SK-N-SH (cell line): ENCODE data around the gene MUC13. TPM values are rescaled to one million over a fixed set of nuclear protein-coding genes. Genes with fewer than 3 reads are reported as not detected.
A peak's percentile ranks its signal among the peaks of the same experiment; 100 is the strongest.

Experiments
- CTCF ChIA-PET: fragments of 300-600, 350-600 bp; formaldehyde crosslinking; extraction: SDS; loops from one replicate; lab custom pipeline; 2021; lab: Yijun Ruan, JAX
- POLR2A ChIA-PET: fragments of 350-600 bp; sonication (Branson Sonifier 250); formaldehyde crosslinking; extraction: SDS; loops from one replicate; lab custom pipeline; 2020; ENCODE audit warnings: antibody characterized with exemption, inconsistent platforms; lab: Yijun Ruan, JAX
- DNase-seq: peaks from one replicate; pipeline ENCODE4 v3.0.0; 2012
- H2AFZ ChIP-seq: fragments of 200-600 bp; sonication (generic); 2 replicates; pipeline ENCODE4 v1.8.1; 2016; ENCODE audit warnings: antibody characterized with exemption, mild to moderate bottlenecking, low read depth
- H3F3A ChIP-seq: fragments of 200-600 bp; sonication (generic); replicated peaks from 2 replicates; pipeline ENCODE3; 2016; ENCODE audit warnings: antibody characterized with exemption, mild to moderate bottlenecking; ENCODE audit not compliant: insufficient read depth
- H3K27ac ChIP-seq, 2 experiments: fragments of 200-500 bp in 1 of 2; fragments of 200-600 bp in 1 of 2; sonication (Bioruptor generic) in 1 of 2; sonication (generic), shearing (Covaris generic) in 1 of 2; 2 replicates each; pipeline versions ENCODE4 v1.5.1 to v1.6.1; 2014 to 2016; ENCODE audit warnings: low read depth in 2 of 2, inconsistent platforms in 1 of 2, low read length in 1 of 2, mild to moderate bottlenecking in 1 of 2, mixed read lengths in 1 of 2
- H3K27me3 ChIP-seq: fragments of 200-600 bp; sonication (generic), shearing (Covaris generic); 2 replicates; pipeline ENCODE4 v1.6.1; 2016; ENCODE audit warnings: mixed run types; ENCODE audit not compliant: insufficient read depth
- H3K36me3 ChIP-seq, 2 experiments: fragments of 200-500 bp in 1 of 2; fragments of 200-600 bp in 1 of 2; sonication (Bioruptor generic) in 1 of 2; sonication (generic) in 1 of 2; replicated peaks in 1 of 2; 2 replicates each; pipeline versions ENCODE3 to v1.5.1; 2014 to 2016; ENCODE audit warnings: low read length in 1 of 2, mild to moderate bottlenecking in 1 of 2; ENCODE audit not compliant: insufficient read depth in 2 of 2, control insufficient read depth in 1 of 2
- H3K4me1 ChIP-seq, 2 experiments: fragments of 200-500 bp in 1 of 2; fragments of 200-600 bp in 1 of 2; sonication (Bioruptor generic) in 1 of 2; sonication (generic), shearing (Covaris generic) in 1 of 2; 2 replicates each; pipeline versions ENCODE4 v1.5.1 to v1.6.1; 2014 to 2016; ENCODE audit warnings: low read depth in 1 of 2, low read length in 1 of 2, mixed run types in 1 of 2; ENCODE audit not compliant: insufficient read depth in 2 of 2, control insufficient read depth in 1 of 2
- H3K4me2 ChIP-seq: fragments of 200-600 bp; sonication (generic), shearing (Covaris generic); 2 replicates; pipeline ENCODE4 v1.6.1; 2017; ENCODE audit warnings: mixed run types
- H3K4me3 ChIP-seq, 2 experiments: fragments of 200-500 bp in 1 of 2; fragments of 200-600 bp in 1 of 2; sonication (Bioruptor generic) in 1 of 2; sonication (generic), shearing (Covaris generic) in 1 of 2; 2 replicates each; pipeline versions ENCODE4 v1.5.1 to v1.8.1; 2014 to 2016; ENCODE audit warnings: low read depth in 2 of 2, inconsistent platforms in 1 of 2, low read length in 1 of 2, mild to moderate bottlenecking in 1 of 2, mixed read lengths in 1 of 2, moderate library complexity in 1 of 2
- H3K79me2 ChIP-seq: fragments of 200-600 bp; sonication (generic); 2 replicates; pipeline ENCODE4 v1.8.1; 2017; ENCODE audit warnings: mild to moderate bottlenecking; ENCODE audit not compliant: insufficient read depth
- H3K9ac ChIP-seq: fragments of 200-600 bp; sonication (generic); 2 replicates; pipeline ENCODE4 v1.6.1; 2017; ENCODE audit warnings: mixed run types
- H3K9me2 ChIP-seq: fragments of 200-600 bp; sonication (generic); 2 replicates; pipeline ENCODE4 v1.6.1; 2017; ENCODE audit warnings: mixed run types
- H3K9me3 ChIP-seq: fragments of 200-600 bp; sonication (generic); 2 replicates; pipeline ENCODE4 v1.6.1; 2017; ENCODE audit warnings: mixed run types, mild to moderate bottlenecking, moderate library complexity
- H4K20me1 ChIP-seq: fragments of 200-600 bp; sonication (generic); 2 replicates; pipeline ENCODE4 v1.6.1; 2017; ENCODE audit warnings: mild to moderate bottlenecking, mixed run types; ENCODE audit not compliant: insufficient read depth
- EP300 ChIP-seq, 2 experiments: IDR thresholded peaks; 2 replicates each; pipeline versions ENCODE4 v1.4.0 to v1.6.1; 2012; ENCODE audit warnings: borderline replicate concordance in 1 of 2, low read depth in 1 of 2, low read length in 1 of 2
- FOXJ3 ChIP-seq: sonication (generic); formaldehyde crosslinking; IDR thresholded peaks from 2 replicates; pipeline ENCODE4 v1.5.1; 2020; ENCODE audit warnings: mild to moderate bottlenecking, missing genetic modification reagents
- GABPA ChIP-seq: IDR thresholded peaks from 2 replicates; pipeline ENCODE4 v1.4.0; 2012; ENCODE audit warnings: low read depth, mild to moderate bottlenecking
- NFIC ChIP-seq: IDR thresholded peaks from 2 replicates; pipeline ENCODE4 v1.4.0; 2012; ENCODE audit warnings: borderline replicate concordance
- NRF1 ChIP-seq: IDR thresholded peaks from 2 replicates; pipeline ENCODE4 v1.6.1; 2012; ENCODE audit warnings: low read depth, mild to moderate bottlenecking, low read length
- POLR2AphosphoS5 ChIP-seq: IDR thresholded peaks from 2 replicates; pipeline ENCODE4 v1.6.1; 2012; ENCODE audit warnings: low read depth, low read length
- RAD21 ChIP-seq: IDR thresholded peaks from 2 replicates; pipeline ENCODE4 v1.6.1; 2012; ENCODE audit warnings: mild to moderate bottlenecking, low read length
- TCF12 ChIP-seq: IDR thresholded peaks from 2 replicates; pipeline ENCODE4 v1.4.0; 2012
- TEAD4 ChIP-seq: IDR thresholded peaks from 2 replicates; pipeline ENCODE4 v1.4.0; 2012; ENCODE audit warnings: mild to moderate bottlenecking, borderline replicate concordance; ENCODE audit not compliant: insufficient read depth
- WGBS: methylation state at CpG from one replicate; pipeline ENCODE4 v1.1.6; 2017; ENCODE audit warnings: low lambda C conversion rate; 5-methylcytosine and 5-hydroxymethylcytosine counted together
- polyA plus RNA-seq, 3 experiments: library from polyadenylated mRNA; depleted of rRNA; stranded (reverse); fragments of >200 nt; gene quantifications; 2 replicates each; pipeline ENCODE4 v1.2.3, GENCODE V29; 2012
- TF ChIP-seq, protein P1 (sequence below): fragments of 150-350 bp; IDR thresholded peaks from 2 replicates; pipeline ENCODE4 v1.6.1; 2016; ENCODE audit warnings: mild to moderate bottlenecking, low read depth, low read length
- TF ChIP-seq, protein P2 (sequence below): IDR thresholded peaks from 2 replicates; pipeline ENCODE4 v1.4.0; 2012; ENCODE audit warnings: low read depth, borderline replicate concordance

The MUC13 gene
- polyA plus RNA-seq, 1 of the 3 experiments (the other 2 are of a cell fraction) = not detected

DNA sequence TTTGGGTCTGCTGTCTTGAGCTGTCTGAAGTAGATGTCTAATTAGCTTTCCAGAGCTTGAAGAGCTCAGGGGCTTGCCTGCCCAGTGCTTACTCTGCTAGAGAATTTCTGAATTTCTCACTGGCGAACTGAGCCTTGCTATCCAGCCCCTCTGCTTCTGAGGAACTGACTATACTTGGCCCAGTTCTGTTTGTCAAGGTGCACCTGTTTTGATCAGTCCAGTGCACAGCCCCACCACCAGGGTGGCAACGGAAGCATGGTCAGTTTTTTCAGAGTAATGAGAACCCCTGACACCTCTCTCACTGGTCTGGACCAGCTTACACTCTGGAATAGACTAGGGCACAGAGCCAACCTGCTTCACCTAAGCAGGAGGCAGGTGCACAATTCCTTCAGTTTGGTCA, 72.5 kb downstream of the MUC13 start:
- no peak overlapping the region for H3K4me2 ChIP-seq
- H3K27me3 ChIP-seq = no peaks in the 10 kb centered on the region
- ChIA-PET CTCF (interaction anchor here (0.7 to 1.6 kb wide), 5 partner anchors 18 to 724 kb away, joined by 3 to 4 read pairs (median 3); no protein-coding TSS in a partner anchor), POLR2A (interaction anchor here (0.6 to 1.0 kb wide), 2 partner anchors 21 to 26 kb away, joined by 3 read pairs; no protein-coding TSS in a partner anchor)
- peaks cover 12 to 25% of the 10 kb centered on the region in 2 experiments for H3K36me3 ChIP-seq
- no peak for DNase-seq
- peak overlapping the region; percentile 71 to 92; a peak in 3 of 4 replicates for H3K27ac ChIP-seq
- TF ChIP-seq TEAD4 (no peak), GABPA (no peak), NFIC (no peak), POLR2AphosphoS5 (no peak), EP300 (IDR thresholded peaks at IDR 0.05; ENCODE audit: borderline replicate concordance in 1 of 2, low read depth in 1 of 2, low read length in 1 of 2) (no peak), RAD21 (no peak)
- TF ChIP-seq, protein P1, sequence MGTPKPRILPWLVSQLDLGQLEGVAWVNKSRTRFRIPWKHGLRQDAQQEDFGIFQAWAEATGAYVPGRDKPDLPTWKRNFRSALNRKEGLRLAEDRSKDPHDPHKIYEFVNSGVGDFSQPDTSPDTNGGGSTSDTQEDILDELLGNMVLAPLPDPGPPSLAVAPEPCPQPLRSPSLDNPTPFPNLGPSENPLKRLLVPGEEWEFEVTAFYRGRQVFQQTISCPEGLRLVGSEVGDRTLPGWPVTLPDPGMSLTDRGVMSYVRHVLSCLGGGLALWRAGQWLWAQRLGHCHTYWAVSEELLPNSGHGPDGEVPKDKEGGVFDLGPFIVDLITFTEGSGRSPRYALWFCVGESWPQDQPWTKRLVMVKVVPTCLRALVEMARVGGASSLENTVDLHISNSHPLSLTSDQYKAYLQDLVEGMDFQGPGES = no peak
- peaks cover 21 to 23% of the 10 kb centered on the region in 2 experiments; a peak in 3 of 4 replicates for H3K4me1 ChIP-seq
- H3K4me3 ChIP-seq = no peak overlapping the region
- peaks cover 28% of the 10 kb centered on the region for H3F3A ChIP-seq
- H3K9ac ChIP-seq = no peak overlapping the region
- H3K9me3 ChIP-seq = no peaks in the 10 kb centered on the region; the same call in 1 of the 2 replicates
- H3K79me2 ChIP-seq = peaks cover 70% of the 10 kb centered on the region
- H2AFZ ChIP-seq = no peak overlapping the region
- H4K20me1 ChIP-seq = no peaks in the 10 kb centered on the region
- H3K9me2 ChIP-seq = no peaks in the 10 kb centered on the region
- 100% methylated on average over 2 of the region's 2 CpGs for WGBS

GRCh38 chr3:124861041-124861440, 73.5 kb downstream of the MUC13 start:
- H3K27me3 ChIP-seq = no peaks in the 10 kb centered on the region
- POLR2A ChIA-PET = no interaction called here
- H3K27ac ChIP-seq = peak overlapping the region; percentile 71 to 92
- peaks cover 28% of the 10 kb centered on the region for H3F3A ChIP-seq
- H3K9me2 ChIP-seq = no peaks in the 10 kb centered on the region
- peaks cover 22 to 28% of the 10 kb centered on the region in 2 experiments for H3K36me3 ChIP-seq
- no peak for TF ChIP-seq NRF1
- TF ChIP-seq, protein P2, sequence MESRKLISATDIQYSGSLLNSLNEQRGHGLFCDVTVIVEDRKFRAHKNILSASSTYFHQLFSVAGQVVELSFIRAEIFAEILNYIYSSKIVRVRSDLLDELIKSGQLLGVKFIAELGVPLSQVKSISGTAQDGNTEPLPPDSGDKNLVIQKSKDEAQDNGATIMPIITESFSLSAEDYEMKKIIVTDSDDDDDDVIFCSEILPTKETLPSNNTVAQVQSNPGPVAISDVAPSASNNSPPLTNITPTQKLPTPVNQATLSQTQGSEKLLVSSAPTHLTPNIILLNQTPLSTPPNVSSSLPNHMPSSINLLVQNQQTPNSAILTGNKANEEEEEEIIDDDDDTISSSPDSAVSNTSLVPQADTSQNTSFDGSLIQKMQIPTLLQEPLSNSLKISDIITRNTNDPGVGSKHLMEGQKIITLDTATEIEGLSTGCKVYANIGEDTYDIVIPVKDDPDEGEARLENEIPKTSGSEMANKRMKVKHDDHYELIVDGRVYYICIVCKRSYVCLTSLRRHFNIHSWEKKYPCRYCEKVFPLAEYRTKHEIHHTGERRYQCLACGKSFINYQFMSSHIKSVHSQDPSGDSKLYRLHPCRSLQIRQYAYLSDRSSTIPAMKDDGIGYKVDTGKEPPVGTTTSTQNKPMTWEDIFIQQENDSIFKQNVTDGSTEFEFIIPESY = no peak
- TF ChIP-seq TCF12 = no peak
- TF ChIP-seq, protein P1 = no peak
- no peak for TF ChIP-seq FOXJ3
- CTCF ChIA-PET = interaction anchor here (1.6 kb wide), 1 partner anchor 725 kb away, joined by 4 read pairs; no protein-coding TSS in a partner anchor
- H4K20me1 ChIP-seq = no peaks in the 10 kb centered on the region
- no peak for DNase-seq
- H3K4me1 ChIP-seq = peaks cover 20 to 23% of the 10 kb centered on the region in 2 experiments; a peak in 3 of 4 replicates
- 71% methylated on average over 9 of the region's 9 CpGs for WGBS
- H2AFZ ChIP-seq = no peak overlapping the region
- no peak overlapping the region for H3K4me2 ChIP-seq
- H3K79me2 ChIP-seq = peaks cover 73% of the 10 kb centered on the region
- no peak overlapping the region for H3K9ac ChIP-seq
- no peak overlapping the region for H3K4me3 ChIP-seq
- H3K9me3 ChIP-seq = no peaks in the 10 kb centered on the region; the same call in 1 of the 2 replicates
